ENCODE measurements around the gene LRP1.

Gene LRP1

GRCh38 chr12:57154804-57155434 is 26.6 kb downstream of the LRP1 start:
- no peak for DNase-seq (ENCODE audit: low read depth)

- no peak for DNase-seq (ENCODE audit: low read depth)
These were observed 28.6 kb downstream of the LRP1 start for GRCh38 chr12:57156701-57157403.

GRCh38 chr12:57157588-57158173 is 29.4 kb downstream of the LRP1 start:
- DNase-seq (ENCODE audit: low read depth): no peak

GRCh38 chr12:57158186-57158585 is 29.9 kb downstream of the LRP1 start:
- DNase-seq (ENCODE audit: low read depth): no peak

- no peak for DNase-seq (ENCODE audit: low read depth)
These were observed 30.4 kb downstream of the LRP1 start for GRCh38 chr12:57158665-57159064.

GRCh38 chr12:57159311-57159710 is 31.0 kb downstream of the LRP1 start:
- no peak for DNase-seq (ENCODE audit: low read depth)

GRCh38 chr12:57160040-57160439 is 31.8 kb downstream of the LRP1 start:
- no peak for DNase-seq (ENCODE audit: low read depth)

- DNase-seq (ENCODE audit: low read depth): no peak
These were observed 32.5 kb downstream of the LRP1 start for GRCh38 chr12:57160741-57161140.

GRCh38 chr12:57161491-57161890 is 33.2 kb downstream of the LRP1 start:
- DNase-seq (ENCODE audit: low read depth): no peak

GRCh38 chr12:57162553-57163125 is 34.4 kb downstream of the LRP1 start:
- no peak for DNase-seq (ENCODE audit: low read depth)

GRCh38 chr12:57164454-57164853 is 36.2 kb downstream of the LRP1 start:
- no peak for DNase-seq (ENCODE audit: low read depth)

- DNase-seq (ENCODE audit: low read depth): no peak
These were observed 36.8 kb downstream of the LRP1 start for GRCh38 chr12:57164966-57165625.

GRCh38 chr12:57165741-57166140 is 37.5 kb downstream of the LRP1 start:
- no peak for DNase-seq (ENCODE audit: low read depth)

- DNase-seq (ENCODE audit: low read depth): no peak
These were observed 38.7 kb downstream of the LRP1 start for GRCh38 chr12:57166971-57167371.

- DNase-seq (ENCODE audit: low read depth): no peak
These were observed 39.8 kb downstream of the LRP1 start for GRCh38 chr12:57168058-57168457.

GRCh38 chr12:57169046-57169795 is 40.9 kb downstream of the LRP1 start:
- DNase-seq (ENCODE audit: low read depth): no peak

GRCh38 chr12:57169969-57170368 is 41.7 kb downstream of the LRP1 start:
- DNase-seq (ENCODE audit: low read depth): no peak

GRCh38 chr12:57170408-57170807 is 42.1 kb downstream of the LRP1 start:
- DNase-seq (ENCODE audit: low read depth): no peak

GRCh38 chr12:57170927-57171326 is 42.6 kb downstream of the LRP1 start:
- DNase-seq (ENCODE audit: low read depth): no peak

GRCh38 chr12:57171668-57172067 is 43.4 kb downstream of the LRP1 start:
- DNase-seq (ENCODE audit: low read depth): no peak

- no peak for DNase-seq (ENCODE audit: low read depth)
These were observed 44.8 kb downstream of the LRP1 start for GRCh38 chr12:57173089-57173488.

GRCh38 chr12:57173683-57174082 is 45.4 kb downstream of the LRP1 start:
- DNase-seq (ENCODE audit: low read depth): no peak

Data from GM04504 (cell line).